Gastroesophageal sphincter (tissue), 3 donors: ENCODE measurements around the gene FBF1.

ENCODE experiments used
- CTCF ChIP-seq, 4 experiments: fragments of 200-600 bp in 2 of 4; fragments of 450-650 bp in 2 of 4; sonication (generic) in 1 of 4; IDR thresholded peaks; one replicate each; pipeline ENCODE4 v1.5.1; 2017 to 2019; ENCODE audit warnings: antibody characterized with exemption in 4 of 4, mild to moderate bottlenecking in 2 of 4, moderate library complexity in 2 of 4
- EP300 ChIP-seq: sonication (generic); formaldehyde crosslinking; IDR thresholded peaks from one replicate; pipeline ENCODE4 v1.6.1; 2017; ENCODE audit warnings: antibody characterized with exemption, mild to moderate bottlenecking

GRCh38 chr17:75979705-75980187 lies 38.9 kb upstream of the FBF1 start:
- no peak for TF ChIP-seq EP300
- no peak for TF ChIP-seq CTCF (IDR thresholded peaks at IDR 0.05)
